Activated CD4-positive, alpha-beta memory T cell treated with anti-CD3 and anti-CD28 coated beads, Interleukin-2, amount 10 ng/mL, durations not matched to agents 7 days and 5 days (primary cell): Measurements from ENCODE around the gene MAN2C1. TPM values are rescaled to one million over a fixed set of nuclear protein-coding genes. Genes with fewer than 3 reads are reported as not detected.
A peak's percentile ranks its signal among the peaks of the same experiment; 100 is the strongest.
"Not testable (repeated sequence)": the region's sequence is repeated elsewhere in the genome, so short reads cannot be mapped to it uniquely, and the experiment has no call there.

Source experiments
- CTCF ChIA-PET: fragments of 350-600 bp; sonication (Branson Sonifier 250); formaldehyde crosslinking; loops from one replicate; lab custom pipeline; 2021; ENCODE audit warnings: antibody characterized with exemption, inconsistent platforms; lab: Charles Lee
- POLR2A ChIA-PET: fragments of 350-600 bp; sonication (Branson Sonifier 250); formaldehyde crosslinking; loops from one replicate; lab custom pipeline; 2021; ENCODE audit warnings: antibody characterized with exemption; lab: Charles Lee
- DNase-seq: peaks from one replicate; pipeline ENCODE4 v3.0.0-alpha.2; 2020
- H3K27ac Mint-ChIP-seq: one replicate; pipeline ENCODE4 v1.8.0; 2021; ENCODE audit warnings: mild to moderate bottlenecking, mixed read lengths
- H3K27me3 Mint-ChIP-seq: one replicate; pipeline ENCODE4 v1.8.0; 2021; ENCODE audit warnings: mixed read lengths
- H3K36me3 Mint-ChIP-seq: one replicate; pipeline ENCODE4 v1.8.0; 2021; ENCODE audit warnings: low read depth, mixed read lengths
- H3K4me1 Mint-ChIP-seq: one replicate; pipeline ENCODE4 v1.8.0; 2021; ENCODE audit warnings: mixed read lengths
- H3K4me3 Mint-ChIP-seq: one replicate; pipeline ENCODE4 v1.8.0; 2021; ENCODE audit warnings: mild to moderate bottlenecking, mixed read lengths
- H3K9me3 Mint-ChIP-seq: one replicate; pipeline ENCODE4 v1.8.0; 2021; ENCODE audit warnings: mixed read lengths
- total RNA-seq, 2 experiments: library from RNA; stranded (reverse); gene quantifications; one replicate each; pipeline ENCODE4 v1.2.3, GENCODE V29; 2021

Gene MAN2C1
- total RNA-seq = 100 to 1,000 TPM; 174 to 196 TPM

- Mint-ChIP-seq H3K36me3 (peaks cover 39% of the 10 kb centered on the region), H3K4me3 (peak within 1 kb of the TSS; percentile 93)
- POLR2A ChIA-PET = interaction anchor here (0.6 to 7.3 kb wide), 43 partner anchors 8 to 642 kb away, joined by 3 to 174 read pairs (median 4); partner anchors contain the start of genes COMMD4, FAM219B, IMP3 and NEIL1
Observed at GRCh38 chr15:75367913-75368688, at the start of gene MAN2C1. TSS of gene MAN2C1 (minus strand) at chr15:75368607. CDS start at chr15:75368583, 24 bp downstream.

GRCh38 chr15:75416584-75416983 is 48.2 kb upstream of the MAN2C1 start:
- Mint-ChIP-seq H3K27me3 (no peaks in the 10 kb centered on the region), H3K9me3 (no peaks in the 10 kb centered on the region), H3K4me1 (peaks cover 18% of the 10 kb centered on the region), H3K27ac (peak overlapping the region; percentile 35), H3K36me3 (peaks cover 58% of the 10 kb centered on the region), H3K4me3 (no peak overlapping the region)
- ChIA-PET POLR2A (no interaction called here), CTCF (no interaction called here)
- no peak for DNase-seq

More at GRCh38 chr15:75367913-75368688, at the start of gene MAN2C1:
- peaks cover 33% of the 10 kb centered on the region for H3K4me1 Mint-ChIP-seq
- CTCF ChIA-PET = interaction anchor here (0.6 to 4.5 kb wide), 55 partner anchors 8 to 434 kb away, joined by 3 to 109 read pairs (median 4); partner anchors contain the start of genes C15orf39, COMMD4, IMP3 and PPCDC
- H3K9me3 Mint-ChIP-seq = no peaks in the 10 kb centered on the region
- no peaks in the 10 kb centered on the region for H3K27me3 Mint-ChIP-seq
- peak; percentile 93 for DNase-seq
- H3K27ac Mint-ChIP-seq = peak within 1 kb of the TSS; percentile 96

DNA sequence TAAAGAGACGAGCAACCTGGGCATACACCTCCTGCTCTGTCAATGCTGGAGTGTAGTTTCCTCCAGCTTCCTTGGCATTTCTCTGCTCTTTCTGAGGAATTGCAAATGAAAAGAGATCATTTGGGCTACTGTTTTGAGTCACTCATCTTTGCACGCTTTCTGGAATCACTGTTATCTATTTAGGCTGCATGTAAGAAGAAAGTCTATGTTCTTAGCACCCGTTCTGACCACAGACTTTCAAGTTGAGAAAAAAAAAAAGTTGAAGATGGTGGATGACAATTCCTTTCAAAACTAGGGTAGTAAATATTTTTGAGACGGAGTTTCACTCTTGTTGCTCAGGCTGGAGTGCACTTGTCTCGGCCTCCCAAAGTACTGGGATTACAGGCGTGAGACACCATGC is 41.8 kb upstream of the MAN2C1 start:
- no peak overlapping the region for H3K4me3 Mint-ChIP-seq
- CTCF ChIA-PET = no interaction called here
- POLR2A ChIA-PET = no interaction called here
- H3K36me3 Mint-ChIP-seq = peaks cover 86% of the 10 kb centered on the region
- no peaks in the 10 kb centered on the region for H3K27me3 Mint-ChIP-seq
- H3K27ac Mint-ChIP-seq = no peak overlapping the region
- no peaks in the 10 kb centered on the region for H3K9me3 Mint-ChIP-seq
- no peak for DNase-seq
- H3K4me1 Mint-ChIP-seq = peaks cover 46% of the 10 kb centered on the region

GRCh38 chr15:75407083-75407482 is 38.7 kb upstream of the MAN2C1 start:
- Mint-ChIP-seq H3K27ac (peak overlapping the region; percentile 25), H3K4me3 (no peak overlapping the region), H3K9me3 (no peaks in the 10 kb centered on the region), H3K27me3 (no peaks in the 10 kb centered on the region), H3K4me1 (peaks cover 43% of the 10 kb centered on the region), H3K36me3 (peaks cover 77% of the 10 kb centered on the region)
- no peak for DNase-seq
- CTCF ChIA-PET = interaction anchor here (0.6 to 2.2 kb wide), 3 partner anchors 26 to 44 kb away, joined by 3 to 5 read pairs (median 5); partner anchors contain the start of gene SIN3A
- POLR2A ChIA-PET = interaction anchor here (0.8 to 1.6 kb wide), 2 partner anchors 9 to 85 kb away, joined by 3 to 4 read pairs; no protein-coding TSS in a partner anchor

DNA sequence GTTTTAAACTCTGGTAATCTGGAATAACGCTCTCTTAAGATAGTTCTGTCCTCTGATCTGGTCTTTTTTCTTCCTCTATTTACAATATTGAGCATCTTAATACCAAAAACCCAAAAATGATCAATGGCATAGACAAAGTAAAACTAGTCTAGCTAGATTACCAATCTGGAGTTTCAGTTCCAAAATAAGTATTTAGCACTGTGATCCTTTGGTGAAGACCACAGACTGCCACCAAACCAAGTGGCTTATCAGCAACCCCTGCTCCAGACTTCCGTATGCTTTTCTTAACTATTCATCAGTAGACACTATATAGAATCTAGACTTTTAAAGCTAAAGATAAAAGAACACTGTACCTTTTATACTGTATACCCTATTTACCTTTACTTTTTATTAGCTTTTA is 35.5 kb upstream of the MAN2C1 start:
- no peak overlapping the region for H3K27ac Mint-ChIP-seq
- no peaks in the 10 kb centered on the region for H3K27me3 Mint-ChIP-seq
- H3K36me3 Mint-ChIP-seq = peaks cover 61% of the 10 kb centered on the region
- H3K4me1 Mint-ChIP-seq = peaks cover 25% of the 10 kb centered on the region
- no peaks in the 10 kb centered on the region for H3K9me3 Mint-ChIP-seq
- DNase-seq = no peak
- CTCF ChIA-PET = interaction anchor here (0.9 kb wide), 1 partner anchor 36 kb away, joined by 5 read pairs; the partner anchor contains the start of gene MAN2C1
- no peak overlapping the region for H3K4me3 Mint-ChIP-seq
- POLR2A ChIA-PET = interaction anchor here (0.6 to 1.2 kb wide), 3 partner anchors 36 to 70 kb away, joined by 3 read pairs; partner anchors contain the start of gene SIN3A

- no peaks in the 10 kb centered on the region for H3K9me3 Mint-ChIP-seq
- no peak overlapping the region for H3K27ac Mint-ChIP-seq
- no peak for DNase-seq
- H3K27me3 Mint-ChIP-seq = no peaks in the 10 kb centered on the region
- peaks cover 9% of the 10 kb centered on the region for H3K4me1 Mint-ChIP-seq
- ChIA-PET POLR2A (interaction anchor here (0.7 to 2.7 kb wide), 3 partner anchors 9 to 249 kb away, joined by 3 to 13 read pairs (median 4); partner anchors contain the start of gene SNX33), CTCF (interaction anchor here (0.9 to 1.7 kb wide), 3 partner anchors 30 to 331 kb away, joined by 3 to 5 read pairs (median 3); no protein-coding TSS in a partner anchor)
- H3K4me3 Mint-ChIP-seq = no peak overlapping the region
- H3K36me3 Mint-ChIP-seq = peaks cover 57% of the 10 kb centered on the region
Observed at GRCh38 chr15:75397494-75397893, 29.1 kb upstream of the MAN2C1 start.

- no peak overlapping the region for H3K27ac Mint-ChIP-seq
- ChIA-PET POLR2A (interaction anchor here (2.7 kb wide), 1 partner anchor 63 kb away, joined by 11 read pairs; the partner anchor contains the start of gene SIN3A), CTCF (interaction anchor here (1.5 kb wide), 1 partner anchor 10 kb away, joined by 4 read pairs; no protein-coding TSS in a partner anchor)
- no peak for DNase-seq
- H3K4me1 Mint-ChIP-seq = peaks cover 14% of the 10 kb centered on the region
- H3K4me3 Mint-ChIP-seq = no peak overlapping the region
- H3K9me3 Mint-ChIP-seq = no peaks in the 10 kb centered on the region
- peaks cover 74% of the 10 kb centered on the region for H3K36me3 Mint-ChIP-seq
- no peaks in the 10 kb centered on the region for H3K27me3 Mint-ChIP-seq
Observed at GRCh38 chr15:75389791-75390382, 21.5 kb upstream of the MAN2C1 start.

- not testable (repeated sequence) for H3K9me3 Mint-ChIP-seq
- peaks cover 14% of the 10 kb centered on the region for H3K4me1 Mint-ChIP-seq
Observed at GRCh38 chr15:75383986-75384385, 15.6 kb upstream of the MAN2C1 start.

DNA sequence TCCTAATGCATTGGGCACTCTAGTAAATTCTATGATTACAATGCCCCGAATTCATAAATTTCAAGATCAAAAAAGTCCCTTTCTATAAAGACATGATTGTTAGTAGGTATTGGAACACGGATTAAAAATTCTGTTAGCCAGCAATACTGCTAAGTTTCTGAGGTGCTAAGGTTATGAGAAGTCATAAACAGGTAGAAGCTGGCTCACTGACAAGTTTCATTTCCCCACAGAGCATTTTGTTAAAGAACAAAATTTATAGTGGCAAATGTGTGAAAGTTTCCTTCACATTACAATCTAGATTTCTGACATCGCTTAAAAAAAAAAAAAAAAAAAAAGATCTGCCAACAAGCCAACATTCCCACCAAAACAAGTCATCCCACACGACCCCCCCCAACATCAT is 12.4 kb upstream of the MAN2C1 start:
- no peak for DNase-seq
- Mint-ChIP-seq H3K27ac (no peak overlapping the region), H3K4me1 (peaks cover 5% of the 10 kb centered on the region), H3K27me3 (no peaks in the 10 kb centered on the region), H3K4me3 (no peak overlapping the region), H3K36me3 (peaks cover 71% of the 10 kb centered on the region), H3K9me3 (no peaks in the 10 kb centered on the region)
- POLR2A ChIA-PET = interaction anchor here (1.3 kb wide), 2 partner anchors 12 to 13 kb away, joined by 3 read pairs; no protein-coding TSS in a partner anchor
- CTCF ChIA-PET = interaction anchor here (0.7 to 0.9 kb wide), 4 partner anchors 11 to 26 kb away, joined by 3 to 7 read pairs (median 4); no protein-coding TSS in a partner anchor

More at GRCh38 chr15:75383986-75384385, 15.6 kb upstream of the MAN2C1 start:
- POLR2A ChIA-PET = interaction anchor here (2.1 kb wide), 1 partner anchor 15 kb away, joined by 6 read pairs; the partner anchor contains the start of gene MAN2C1
- H3K27me3 Mint-ChIP-seq, DNase-seq, H3K4me3 Mint-ChIP-seq, CTCF ChIA-PET, H3K27ac Mint-ChIP-seq: not testable (repeated sequence)
- peaks cover 73% of the 10 kb centered on the region for H3K36me3 Mint-ChIP-seq

- DNase-seq = no peak
- Mint-ChIP-seq H3K4me1 (peaks cover 37% of the 10 kb centered on the region), H3K36me3 (peaks cover 70% of the 10 kb centered on the region), H3K4me3 (no peak overlapping the region), H3K9me3 (no peaks in the 10 kb centered on the region), H3K27ac (no peak overlapping the region), H3K27me3 (no peaks in the 10 kb centered on the region)
- ChIA-PET CTCF (interaction anchor here (0.6 to 1.9 kb wide), 3 partner anchors 15 to 270 kb away, joined by 3 to 6 read pairs (median 5); no protein-coding TSS in a partner anchor), POLR2A (interaction anchor here (0.9 to 7.3 kb wide), 2 partner anchors 81 to 254 kb away, joined by 3 to 174 read pairs; partner anchors contain the start of genes SIN3A and SNUPN)
Observed at GRCh38 chr15:75371901-75372688, 3.7 kb upstream of the MAN2C1 start.

GRCh38 chr15:75371486-75371885 is 3.1 kb upstream of the MAN2C1 start:
- CTCF ChIA-PET = interaction anchor here (0.7 to 1.9 kb wide), 2 partner anchors 136 to 270 kb away, joined by 3 to 6 read pairs; no protein-coding TSS in a partner anchor
- Mint-ChIP-seq H3K4me3 (no peak overlapping the region), H3K36me3 (peaks cover 66% of the 10 kb centered on the region), H3K27me3 (no peaks in the 10 kb centered on the region), H3K9me3 (no peaks in the 10 kb centered on the region), H3K4me1 (peaks cover 41% of the 10 kb centered on the region), H3K27ac (no peak overlapping the region)
- DNase-seq = peak; percentile 9
- POLR2A ChIA-PET = interaction anchor here (0.7 to 7.3 kb wide), 4 partner anchors 14 to 268 kb away, joined by 3 to 174 read pairs (median 3); partner anchors contain the start of genes IMP3, SIN3A and SNUPN
